DMS53 (cell line): ENCODE results near the gene CAMTA1.

Experiments
- DNase-seq: peaks from one replicate; lab custom pipeline; 2025; lab: John Stamatoyannopoulos, UW

The CAMTA1 gene

DNA sequence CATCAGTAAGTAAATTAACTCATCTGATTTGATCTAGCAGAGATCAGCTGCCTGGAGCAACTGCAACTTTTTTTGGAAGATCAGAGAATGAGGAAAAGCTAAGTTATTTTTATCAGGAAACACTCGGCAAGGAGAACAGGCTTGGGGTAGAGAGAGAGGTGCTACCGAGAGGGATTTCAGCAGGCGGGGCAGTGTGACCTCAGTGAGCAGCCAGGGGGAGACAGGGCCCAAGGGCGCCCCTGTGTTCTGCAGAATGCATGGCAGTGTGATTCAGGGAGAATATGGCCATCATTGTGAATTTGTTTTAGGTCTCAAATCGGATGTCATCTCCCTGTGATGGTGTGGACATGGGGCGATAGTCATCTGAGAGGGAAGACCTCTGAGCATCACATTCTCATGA lies 501.8 kb downstream of the CAMTA1 start:
- no peak for DNase-seq

- no peak for DNase-seq
These were observed 503.7 kb downstream of the CAMTA1 start for GRCh38 chr1:7288992-7289391.

DNA sequence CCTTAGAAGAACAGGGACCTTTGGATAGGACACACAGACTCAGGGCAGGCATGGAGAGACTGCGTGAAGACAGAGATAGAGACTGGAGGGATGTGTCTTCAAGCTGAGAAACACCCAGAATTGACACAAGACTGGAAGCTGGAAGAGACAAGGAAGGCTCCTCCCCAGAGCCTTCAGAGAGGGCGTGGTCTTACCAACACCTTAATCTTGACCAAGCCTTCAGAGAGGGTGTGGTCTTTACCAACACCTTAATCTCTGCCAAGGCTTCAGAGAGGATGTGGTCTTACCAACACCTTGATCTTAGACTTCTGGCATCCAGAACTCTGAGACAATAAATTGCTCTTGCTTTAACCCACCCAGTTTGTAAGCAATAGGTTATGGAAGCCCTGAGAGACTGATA lies 504.4 kb downstream of the CAMTA1 start:
- no peak for DNase-seq

DNA sequence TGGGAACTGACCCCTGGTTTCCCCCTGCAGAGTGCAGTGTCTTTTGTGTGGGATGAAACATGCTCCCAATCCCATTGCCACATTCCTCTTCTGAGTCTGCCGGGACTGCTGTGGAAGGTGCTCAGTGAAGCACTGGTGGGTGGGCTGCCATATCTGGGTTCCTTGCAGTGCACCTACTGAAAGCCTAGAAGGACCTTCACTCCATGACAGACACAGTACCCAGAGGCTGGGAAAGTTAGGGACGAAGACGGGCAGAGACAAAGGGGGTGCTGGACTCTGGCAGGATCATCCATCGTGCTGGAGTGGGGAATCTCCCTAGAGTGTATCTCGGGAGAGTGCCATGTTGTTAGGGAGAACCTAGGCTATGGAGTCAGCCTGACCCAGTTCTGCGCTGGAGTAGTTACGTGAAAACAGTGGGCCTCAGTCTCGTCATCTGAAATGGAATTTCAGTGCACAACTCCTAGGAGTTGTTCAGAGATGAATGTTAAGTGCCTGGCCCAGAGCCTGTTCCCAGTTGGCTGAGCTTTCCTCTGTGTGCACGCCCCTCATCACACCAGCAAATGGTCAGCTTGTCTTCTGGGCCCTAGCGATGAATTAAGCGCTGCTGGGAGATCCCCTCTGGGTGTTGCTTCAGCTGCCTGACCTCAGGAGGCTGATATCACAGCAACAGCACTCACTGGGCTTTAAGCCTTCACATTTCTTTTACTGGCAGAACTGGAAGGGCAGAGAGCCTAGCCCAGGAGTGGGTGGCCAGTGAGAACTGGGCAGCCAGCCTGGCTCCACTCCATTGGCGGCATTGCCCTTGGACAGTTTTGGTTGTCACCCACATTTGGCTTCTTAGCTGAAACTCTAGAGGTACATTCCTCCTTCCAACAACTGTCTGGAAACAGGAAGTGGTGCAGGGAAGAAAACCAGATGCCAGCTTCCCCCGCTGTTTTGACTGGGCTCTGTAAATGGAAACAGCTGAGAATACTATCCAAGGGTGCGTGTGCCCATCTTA lies 506.0 kb downstream of the CAMTA1 start:
- DNase-seq = no peak

GRCh38 chr1:7292036-7292681 lies 506.9 kb downstream of the CAMTA1 start:
- DNase-seq = no peak

GRCh38 chr1:7292714-7293419 lies 507.6 kb downstream of the CAMTA1 start:
- DNase-seq = no peak

- no peak for DNase-seq
These were observed 508.7 kb downstream of the CAMTA1 start for GRCh38 chr1:7293702-7294629.

- no peak for DNase-seq
These were observed 509.4 kb downstream of the CAMTA1 start for GRCh38 chr1:7294636-7295035.

- no peak for DNase-seq
These were observed 510.7 kb downstream of the CAMTA1 start for GRCh38 chr1:7295946-7296345.

DNA sequence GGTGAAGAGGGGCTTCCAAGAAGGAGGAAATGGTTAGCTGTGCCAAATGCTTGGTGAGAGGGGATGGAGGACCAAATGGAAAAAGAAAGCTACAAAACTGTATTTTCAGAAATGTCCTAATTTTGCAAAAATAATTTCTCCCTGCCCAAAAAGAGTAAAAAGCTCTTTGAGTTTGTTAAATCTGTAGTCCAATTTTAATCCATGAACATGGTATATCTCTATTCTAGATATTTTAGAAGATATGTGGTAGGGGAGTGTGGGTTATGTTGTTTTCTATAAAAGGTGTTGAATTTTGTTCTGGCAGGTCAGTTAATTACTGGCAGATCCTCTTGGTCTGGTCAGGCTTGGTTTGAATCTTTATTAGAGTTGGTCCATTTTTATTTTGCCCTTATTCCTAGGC lies 511.7 kb downstream of the CAMTA1 start:
- no peak for DNase-seq

DNA sequence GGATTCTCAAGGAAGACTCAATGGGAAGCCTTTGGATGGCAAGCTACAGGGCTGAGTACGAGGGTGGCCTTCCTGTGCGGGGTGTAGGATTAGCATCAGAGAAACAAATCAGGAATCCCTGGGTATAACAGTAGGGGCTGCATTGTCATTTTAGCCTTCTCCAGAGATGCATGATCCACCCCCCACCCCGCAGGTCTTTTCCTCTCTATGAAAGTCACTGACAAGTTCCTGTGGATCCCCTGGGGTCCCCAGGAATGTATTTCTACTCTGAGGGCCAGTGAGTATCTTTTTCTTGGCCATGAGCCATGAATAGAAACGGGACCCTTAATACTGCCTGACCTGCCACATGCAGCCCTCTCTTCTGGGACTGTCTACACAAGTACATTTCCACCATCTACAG lies 512.9 kb downstream of the CAMTA1 start:
- no peak for DNase-seq

DNA sequence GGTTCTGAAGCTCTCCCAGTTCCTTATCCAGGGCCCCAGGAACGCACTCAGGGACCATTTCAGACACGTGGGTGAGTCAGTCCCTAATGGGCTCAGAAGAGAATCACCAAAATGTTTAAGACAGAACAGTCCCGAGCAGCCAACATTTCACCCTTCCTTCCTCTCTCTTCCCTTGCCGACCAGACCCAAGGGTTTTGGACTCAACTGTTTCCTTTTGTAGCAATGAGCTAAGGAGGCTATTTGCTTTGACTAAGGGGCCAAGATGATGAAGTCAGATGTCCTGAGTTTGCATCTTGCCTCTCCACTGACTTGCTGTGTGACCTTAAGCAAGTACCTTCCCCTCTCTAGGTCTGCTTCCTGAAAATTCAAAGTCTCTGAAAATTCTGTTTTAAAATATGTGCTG lies 513.5 kb downstream of the CAMTA1 start:
- no peak for DNase-seq

- peak; percentile 36 for DNase-seq
These were observed 514.1 kb downstream of the CAMTA1 start for GRCh38 chr1:7299329-7299799.

DNA sequence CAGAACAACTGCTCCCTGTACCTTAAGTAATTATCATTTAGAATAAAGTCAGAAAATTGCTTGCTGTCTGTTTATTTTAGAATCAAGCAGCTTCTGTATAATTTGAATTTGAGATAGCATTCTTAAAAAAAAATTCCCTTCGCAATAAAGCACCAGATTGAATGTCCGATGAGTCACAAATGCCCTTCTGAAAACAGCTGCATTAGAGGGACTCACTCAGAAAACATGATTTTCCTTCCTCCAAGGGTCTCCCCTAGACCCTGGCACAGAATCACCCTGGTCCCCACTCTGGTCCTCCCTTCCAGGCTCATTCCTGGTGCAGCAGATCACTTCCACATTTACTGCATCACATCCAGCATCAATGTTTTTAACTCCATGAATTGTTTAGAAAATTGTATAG lies 514.7 kb downstream of the CAMTA1 start:
- peak; percentile 8 for DNase-seq

DNA sequence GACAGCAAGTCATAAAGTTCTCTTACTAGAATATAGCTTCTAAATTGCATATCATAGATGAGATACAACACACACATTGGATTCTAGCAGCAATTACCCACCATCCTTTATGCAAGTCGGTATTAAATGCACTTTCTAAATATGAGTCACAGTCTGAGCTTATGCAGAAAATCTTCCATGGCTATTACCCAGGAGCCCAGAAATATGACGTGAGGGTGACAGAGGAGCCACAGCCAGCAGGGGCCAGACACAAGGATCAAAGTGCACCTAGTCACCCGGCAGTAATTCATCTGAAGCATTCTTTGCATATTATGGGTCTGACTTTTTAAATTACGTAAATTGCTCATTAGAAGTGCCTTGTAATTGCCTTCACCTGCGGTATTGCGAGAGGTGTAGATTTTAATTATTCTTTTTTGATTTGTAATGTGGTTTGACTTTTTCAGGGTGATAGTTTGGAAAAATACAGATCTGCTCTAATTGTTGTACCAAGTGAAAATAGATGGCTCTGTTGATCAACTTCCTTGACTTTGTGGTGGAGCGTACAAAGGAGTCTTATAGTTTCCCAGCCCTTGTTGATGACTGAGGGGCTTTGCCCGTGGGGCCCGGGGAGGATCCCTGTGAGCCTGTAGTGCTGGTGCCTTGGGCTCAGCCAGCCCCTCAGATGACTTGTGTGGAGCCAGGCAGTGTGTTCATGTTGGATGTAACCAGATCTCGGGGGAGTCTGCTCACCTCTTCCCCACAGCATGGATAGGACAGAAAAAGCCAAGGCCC lies 515.8 kb downstream of the CAMTA1 start:
- peak; percentile 20 for DNase-seq

DNA sequence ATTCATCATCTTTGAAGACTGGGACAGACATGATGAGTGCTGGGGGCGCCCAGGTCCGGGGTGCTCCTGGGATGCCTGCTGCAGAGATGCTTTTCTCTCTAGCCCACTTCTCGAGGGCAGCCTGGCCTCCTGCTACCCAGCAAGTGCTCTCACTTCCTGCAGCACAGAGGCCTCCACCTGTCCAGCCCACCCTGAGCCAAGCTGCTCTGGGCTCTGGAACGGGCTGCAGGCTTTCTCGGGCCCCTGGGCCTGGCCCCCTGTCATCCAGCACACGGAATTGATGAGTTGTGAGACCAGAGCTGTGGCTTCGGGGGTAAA lies 516.4 kb downstream of the CAMTA1 start:
- no peak for DNase-seq

DNA sequence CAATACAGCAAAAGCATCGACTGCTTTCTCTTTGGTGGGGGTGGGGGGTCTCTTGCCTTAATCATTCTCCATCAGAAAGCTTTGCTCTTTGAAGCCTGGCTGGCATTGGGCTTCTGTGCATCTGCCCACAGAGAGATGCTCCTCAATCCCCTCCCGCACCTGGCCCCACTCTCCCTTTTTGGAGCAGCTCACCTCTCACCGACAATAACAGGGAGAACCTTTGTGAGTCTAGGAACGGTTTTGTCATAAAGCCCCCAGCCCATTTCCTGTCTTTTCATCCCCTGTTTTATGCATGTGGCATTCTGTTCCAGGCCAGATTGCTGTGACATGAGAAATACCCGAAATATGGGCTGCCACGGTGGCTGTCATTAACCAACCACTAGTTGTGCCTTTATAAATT lies 516.9 kb downstream of the CAMTA1 start:
- no peak for DNase-seq

DNA sequence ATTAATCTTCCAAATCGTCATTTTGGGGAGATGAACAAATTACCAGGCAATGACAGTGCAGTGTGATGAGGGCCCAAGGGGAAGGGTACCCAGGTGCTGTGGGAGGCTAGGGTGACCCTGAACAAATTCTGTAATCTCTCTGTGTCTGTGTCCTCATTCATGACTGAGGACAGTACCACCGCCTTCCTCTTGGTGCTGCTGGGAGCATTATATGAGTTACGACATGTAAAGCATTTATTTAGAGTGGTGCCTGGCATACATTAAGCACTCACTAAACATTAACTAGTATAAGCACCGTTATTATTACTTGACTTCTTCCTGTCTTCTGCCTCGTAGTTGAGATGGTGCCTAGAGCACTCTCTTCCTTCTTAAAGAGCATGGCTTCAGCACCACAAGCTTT lies 517.6 kb downstream of the CAMTA1 start:
- peak; percentile 67 for DNase-seq

GRCh38 chr1:7303554-7304317 lies 518.5 kb downstream of the CAMTA1 start:
- peak; percentile 53 for DNase-seq

DNA sequence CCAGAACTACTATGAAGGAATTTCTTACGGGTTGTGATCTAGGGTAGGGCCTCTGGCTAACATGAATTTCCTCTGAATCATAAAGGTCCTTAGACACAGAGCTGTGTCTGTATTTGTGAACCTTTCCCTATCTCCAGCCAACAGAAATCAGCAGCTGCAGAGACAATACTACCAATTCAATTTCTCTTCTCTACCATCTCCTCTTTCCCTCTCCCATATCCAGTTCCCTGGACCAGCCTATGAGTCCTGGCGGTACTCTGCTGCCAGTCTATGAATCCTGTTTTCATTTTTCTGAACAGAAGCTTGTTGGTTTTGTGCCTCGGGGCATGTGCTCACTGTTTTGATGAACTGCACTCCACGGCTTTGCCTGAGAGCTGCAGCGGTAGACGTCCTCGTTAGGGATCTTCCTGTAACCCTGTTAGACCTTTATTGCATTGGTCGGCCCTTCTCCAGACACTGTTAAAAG lies 527.9 kb downstream of the CAMTA1 start:
- no peak for DNase-seq
